HepG2 (cell line): ENCODE measurements around the gene SLC2A4. TPM values are rescaled to one million over a fixed set of nuclear protein-coding genes. Genes with fewer than 3 reads are reported as not detected.

Experiments
- BHLHE40 ChIP-seq: IDR thresholded peaks from 2 replicates; pipeline ENCODE4 v1.6.1; 2011; ENCODE audit warnings: low read length, improper control_type of control experiment
- FIP1L1 ChIP-seq: fragments of 200-400 bp; formaldehyde crosslinking; IDR thresholded peaks from 2 replicates; pipeline ENCODE4 v1.6.1; 2018; ENCODE audit warnings: low read depth, mild to moderate bottlenecking, low read length, moderate library complexity, borderline replicate concordance; ENCODE audit not compliant: insufficient read depth
- HHEX ChIP-seq: IDR thresholded peaks from 2 replicates; pipeline ENCODE4 v1.6.1; 2016; ENCODE audit warnings: control low read depth
- PTBP1 ChIP-seq: fragments of 200-400 bp; formaldehyde crosslinking; IDR thresholded peaks from 2 replicates; pipeline ENCODE4 v1.6.1; 2018; ENCODE audit warnings: low read length, low read depth; ENCODE audit not compliant: poor library complexity, severe bottlenecking
- RBM22 ChIP-seq: fragments of 200-400 bp; formaldehyde crosslinking; optimal IDR thresholded peaks from 2 replicates; pipeline ENCODE3; 2017; ENCODE audit warnings: mild to moderate bottlenecking, low read length, moderate library complexity
- RNF2 ChIP-seq: fragments of 450-650 bp; conservative IDR thresholded peaks from 2 replicates; pipeline ENCODE4 v1.6.1; 2016; ENCODE audit warnings: low read depth
- ZFP90 ChIP-seq: sonication (generic); formaldehyde crosslinking; IDR thresholded peaks from 2 replicates; pipeline ENCODE4 v1.8.0; 2022; ENCODE audit warnings: missing genetic modification reagents, mild to moderate bottlenecking, inconsistent platforms, borderline replicate concordance
- ZNF260 ChIP-seq: sonication (generic); formaldehyde crosslinking; IDR thresholded peaks from 2 replicates; pipeline ENCODE4 v1.4.0; 2020; ENCODE audit warnings: missing genetic modification reagents, low read depth, mild to moderate bottlenecking, borderline replicate concordance
- ZNF329 ChIP-seq: sonication (generic); formaldehyde crosslinking; IDR thresholded peaks from 2 replicates; pipeline ENCODE4 v1.9.0; 2021; ENCODE audit warnings: low read depth, mild to moderate bottlenecking, missing genetic modification reagents
- ZNF331 ChIP-seq: sonication (generic); formaldehyde crosslinking; IDR thresholded peaks from 2 replicates; pipeline ENCODE4 v1.4.0; 2020; ENCODE audit warnings: missing genetic modification reagents
- ZNF891 ChIP-seq: sonication (generic); formaldehyde crosslinking; IDR thresholded peaks from 2 replicates; pipeline ENCODE4 v1.5.0; 2020; ENCODE audit warnings: mild to moderate bottlenecking, missing genetic modification reagents
- polyA plus RNA-seq, 8 experiments: library from polyadenylated mRNA; depleted of rRNA in 3 of 8; stranded (reverse) in 7 of 8; unstranded in 1 of 8; fragments of >200 nt; fragmentation: Illumina TruSeq in 4 of 8; extraction: Trizol in 4 of 8; gene quantifications; 2 replicates each; pipeline versions ENCODE4 v1.2.1 to v1.2.3, GENCODE V29; 2011 to 2016; ENCODE audit warnings: low read depth in 4 of 8, missing spikeins in 1 of 8, mixed read lengths in 1 of 8; ENCODE audit not compliant: insufficient read depth in 1 of 8
- total RNA-seq, 5 experiments: library from RNA; depleted of rRNA; stranded (reverse); fragments of >200 nt; fragmentation: Illumina TruSeq; extraction: Trizol; gene quantifications; 2 replicates each; pipeline ENCODE4 v1.2.3, GENCODE V29; 2016; ENCODE audit warnings: low read depth in 1 of 5
- TF ChIP-seq, protein P1 (sequence below): IDR thresholded peaks from 2 replicates; pipeline ENCODE4 v1.6.1; 2016; ENCODE audit warnings: low read depth, control low read depth
- TF ChIP-seq, protein P2 (sequence below): sonication (generic); IDR thresholded peaks from 2 replicates; pipeline ENCODE4 v1.6.1; 2016; ENCODE audit warnings: low read depth, borderline replicate concordance
- TF ChIP-seq, protein P3 (sequence below): sonication (generic); formaldehyde crosslinking; IDR thresholded peaks from 2 replicates; pipeline ENCODE4 v1.8.0; 2022; ENCODE audit warnings: mild to moderate bottlenecking, missing genetic modification reagents, moderate library complexity
- TF ChIP-seq, protein P4 (sequence below): sonication (generic); formaldehyde crosslinking; IDR thresholded peaks from 2 replicates; pipeline ENCODE4 v1.8.1; 2023; ENCODE audit warnings: mild to moderate bottlenecking, inconsistent platforms, moderate library complexity, missing genetic modification reagents, borderline replicate concordance
- TF ChIP-seq, protein P5 (sequence below): fragments of 450-650 bp; IDR thresholded peaks from 2 replicates; pipeline ENCODE4 v1.6.1; 2016
- TF ChIP-seq, protein P6 (sequence below): sonication (generic); formaldehyde crosslinking; IDR thresholded peaks from 2 replicates; pipeline ENCODE4 v1.8.0; 2022; ENCODE audit warnings: mild to moderate bottlenecking, missing genetic modification reagents; ENCODE audit not compliant: insufficient replicate concordance
- TF ChIP-seq, protein P7 (sequence below): sonication (generic); formaldehyde crosslinking; IDR thresholded peaks from 2 replicates; pipeline ENCODE4 v1.5.1; 2020; ENCODE audit warnings: mild to moderate bottlenecking, missing genetic modification reagents, moderate library complexity

SLC2A4 gene
- total and polyA plus RNA-seq, 2 of the 13 experiments (the other 11 are each of a cell fraction or from before 2014, with no cell fraction given): 4.9 to 5.8 TPM

DNA sequence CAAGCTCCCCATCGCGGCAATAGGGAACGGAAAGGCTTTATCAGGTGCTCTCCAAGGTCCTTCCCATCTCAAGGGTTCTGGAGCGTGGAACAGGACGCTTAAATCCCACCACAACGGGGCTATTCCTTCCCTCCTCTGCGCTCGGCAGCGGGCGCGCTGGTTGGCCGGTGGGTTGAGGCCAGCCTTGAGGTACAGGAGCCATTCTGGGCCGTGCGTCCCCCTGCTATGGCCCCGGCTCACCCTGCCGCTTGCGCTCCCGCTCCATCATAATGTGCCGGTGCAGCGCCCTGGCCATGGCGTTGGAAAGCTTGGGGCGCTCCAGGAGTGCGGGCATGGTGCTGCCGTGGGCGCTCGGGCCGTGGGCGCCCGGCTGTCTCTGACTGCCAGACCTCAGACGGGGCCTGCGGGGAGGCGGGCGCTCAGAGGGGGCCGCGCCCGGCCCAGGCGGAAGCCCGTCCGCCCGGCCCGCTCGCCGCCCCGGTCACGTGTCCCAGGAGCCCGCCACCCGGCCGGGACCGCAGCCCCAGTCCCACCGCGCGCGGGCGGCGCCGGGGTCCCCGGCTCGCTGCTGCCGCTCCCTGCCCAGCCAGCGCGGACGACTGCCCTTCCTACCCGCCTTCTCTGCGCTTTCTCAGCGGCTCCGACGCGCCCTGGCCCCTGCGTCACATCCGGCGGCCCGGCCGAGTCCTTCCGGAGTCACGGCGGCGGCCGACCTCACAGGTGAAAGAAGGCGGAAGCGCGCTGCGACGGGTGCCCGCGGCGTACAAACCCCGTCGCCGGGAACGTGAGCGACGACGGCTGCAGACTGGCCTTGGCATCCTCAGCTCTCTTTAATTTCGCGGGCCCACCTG lies 33.4 kb downstream of the SLC2A4 start, which contains the start of gene GPS2 (continued):
- TF ChIP-seq, protein P1, sequence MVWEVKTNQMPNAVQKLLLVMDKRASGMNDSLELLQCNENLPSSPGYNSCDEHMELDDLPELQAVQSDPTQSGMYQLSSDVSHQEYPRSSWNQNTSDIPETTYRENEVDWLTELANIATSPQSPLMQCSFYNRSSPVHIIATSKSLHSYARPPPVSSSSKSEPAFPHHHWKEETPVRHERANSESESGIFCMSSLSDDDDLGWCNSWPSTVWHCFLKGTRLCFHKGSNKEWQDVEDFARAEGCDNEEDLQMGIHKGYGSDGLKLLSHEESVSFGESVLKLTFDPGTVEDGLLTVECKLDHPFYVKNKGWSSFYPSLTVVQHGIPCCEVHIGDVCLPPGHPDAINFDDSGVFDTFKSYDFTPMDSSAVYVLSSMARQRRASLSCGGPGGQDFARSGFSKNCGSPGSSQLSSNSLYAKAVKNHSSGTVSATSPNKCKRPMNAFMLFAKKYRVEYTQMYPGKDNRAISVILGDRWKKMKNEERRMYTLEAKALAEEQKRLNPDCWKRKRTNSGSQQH (CRISPR knock-in tag): 0 out of 2 replicates have a peak, but pooled peaks have one; percentile 70
- TF ChIP-seq, protein P2, sequence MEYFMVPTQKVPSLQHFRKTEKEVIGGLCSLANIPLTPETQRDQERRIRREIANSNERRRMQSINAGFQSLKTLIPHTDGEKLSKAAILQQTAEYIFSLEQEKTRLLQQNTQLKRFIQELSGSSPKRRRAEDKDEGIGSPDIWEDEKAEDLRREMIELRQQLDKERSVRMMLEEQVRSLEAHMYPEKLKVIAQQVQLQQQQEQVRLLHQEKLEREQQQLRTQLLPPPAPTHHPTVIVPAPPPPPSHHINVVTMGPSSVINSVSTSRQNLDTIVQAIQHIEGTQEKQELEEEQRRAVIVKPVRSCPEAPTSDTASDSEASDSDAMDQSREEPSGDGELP: peak; percentile 87; the same call in 1 of the 2 replicates
- TF ChIP-seq, protein P3, sequence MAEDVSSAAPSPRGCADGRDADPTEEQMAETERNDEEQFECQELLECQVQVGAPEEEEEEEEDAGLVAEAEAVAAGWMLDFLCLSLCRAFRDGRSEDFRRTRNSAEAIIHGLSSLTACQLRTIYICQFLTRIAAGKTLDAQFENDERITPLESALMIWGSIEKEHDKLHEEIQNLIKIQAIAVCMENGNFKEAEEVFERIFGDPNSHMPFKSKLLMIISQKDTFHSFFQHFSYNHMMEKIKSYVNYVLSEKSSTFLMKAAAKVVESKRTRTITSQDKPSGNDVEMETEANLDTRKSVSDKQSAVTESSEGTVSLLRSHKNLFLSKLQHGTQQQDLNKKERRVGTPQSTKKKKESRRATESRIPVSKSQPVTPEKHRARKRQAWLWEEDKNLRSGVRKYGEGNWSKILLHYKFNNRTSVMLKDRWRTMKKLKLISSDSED: 0 out of 2 replicates have a peak, but pooled peaks have one; percentile 43
- TF ChIP-seq, protein P4, sequence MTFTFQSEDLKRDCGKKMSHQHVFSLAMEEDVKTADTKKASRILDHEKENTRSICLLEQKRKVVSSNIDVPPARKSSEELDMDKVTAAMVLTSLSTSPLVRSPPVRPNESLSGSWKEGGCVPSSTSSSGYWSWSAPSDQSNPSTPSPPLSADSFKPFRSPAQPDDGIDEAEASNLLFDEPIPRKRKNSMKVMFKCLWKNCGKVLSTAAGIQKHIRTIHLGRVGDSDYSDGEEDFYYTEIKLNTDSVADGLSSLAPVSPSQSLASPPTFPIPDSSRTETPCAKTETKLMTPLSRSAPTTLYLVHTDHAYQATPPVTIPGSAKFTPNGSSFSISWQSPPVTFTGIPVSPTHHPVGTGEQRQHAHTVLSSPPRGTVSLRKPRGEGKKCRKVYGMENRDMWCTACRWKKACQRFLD (CRISPR knock-in tag): peak; percentile 35; the same call in 1 of the 2 replicates
- TF ChIP-seq, protein P5, sequence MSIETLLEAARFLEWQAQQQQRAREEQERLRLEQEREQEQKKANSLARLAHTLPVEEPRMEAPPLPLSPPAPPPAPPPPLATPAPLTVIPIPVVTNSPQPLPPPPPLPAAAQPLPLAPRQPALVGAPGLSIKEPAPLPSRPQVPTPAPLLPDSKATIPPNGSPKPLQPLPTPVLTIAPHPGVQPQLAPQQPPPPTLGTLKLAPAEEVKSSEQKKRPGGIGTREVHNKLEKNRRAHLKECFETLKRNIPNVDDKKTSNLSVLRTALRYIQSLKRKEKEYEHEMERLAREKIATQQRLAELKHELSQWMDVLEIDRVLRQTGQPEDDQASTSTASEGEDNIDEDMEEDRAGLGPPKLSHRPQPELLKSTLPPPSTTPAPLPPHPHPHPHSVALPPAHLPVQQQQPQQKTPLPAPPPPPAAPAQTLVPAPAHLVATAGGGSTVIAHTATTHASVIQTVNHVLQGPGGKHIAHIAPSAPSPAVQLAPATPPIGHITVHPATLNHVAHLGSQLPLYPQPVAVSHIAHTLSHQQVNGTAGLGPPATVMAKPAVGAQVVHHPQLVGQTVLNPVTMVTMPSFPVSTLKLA: no peak
- 0 out of 2 replicates have a peak, but pooled peaks have one; percentile 20 for TF ChIP-seq RNF2
- TF ChIP-seq ZNF891: no peak
- no peak for TF ChIP-seq RBM22
- TF ChIP-seq ZNF329: no peak; the same call in 1 of the 2 replicates
- TF ChIP-seq ZNF331 (CRISPR knock-in tag): peak; percentile 74; the same call in 1 of the 2 replicates
- TF ChIP-seq FIP1L1: no peak
- 0 out of 2 replicates have a peak, but pooled peaks have one; percentile 42 for TF ChIP-seq ZFP90 (CRISPR knock-in tag)
- peak; percentile 77; the same call in 1 of the 2 replicates for TF ChIP-seq BHLHE40
- TF ChIP-seq, protein P6, sequence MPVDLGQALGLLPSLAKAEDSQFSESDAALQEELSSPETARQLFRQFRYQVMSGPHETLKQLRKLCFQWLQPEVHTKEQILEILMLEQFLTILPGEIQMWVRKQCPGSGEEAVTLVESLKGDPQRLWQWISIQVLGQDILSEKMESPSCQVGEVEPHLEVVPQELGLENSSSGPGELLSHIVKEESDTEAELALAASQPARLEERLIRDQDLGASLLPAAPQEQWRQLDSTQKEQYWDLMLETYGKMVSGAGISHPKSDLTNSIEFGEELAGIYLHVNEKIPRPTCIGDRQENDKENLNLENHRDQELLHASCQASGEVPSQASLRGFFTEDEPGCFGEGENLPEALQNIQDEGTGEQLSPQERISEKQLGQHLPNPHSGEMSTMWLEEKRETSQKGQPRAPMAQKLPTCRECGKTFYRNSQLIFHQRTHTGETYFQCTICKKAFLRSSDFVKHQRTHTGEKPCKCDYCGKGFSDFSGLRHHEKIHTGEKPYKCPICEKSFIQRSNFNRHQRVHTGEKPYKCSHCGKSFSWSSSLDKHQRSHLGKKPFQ: no peak
- no peak for TF ChIP-seq PTBP1
- TF ChIP-seq ZNF260 (CRISPR knock-in tag): no peak
- TF ChIP-seq, protein P7, sequence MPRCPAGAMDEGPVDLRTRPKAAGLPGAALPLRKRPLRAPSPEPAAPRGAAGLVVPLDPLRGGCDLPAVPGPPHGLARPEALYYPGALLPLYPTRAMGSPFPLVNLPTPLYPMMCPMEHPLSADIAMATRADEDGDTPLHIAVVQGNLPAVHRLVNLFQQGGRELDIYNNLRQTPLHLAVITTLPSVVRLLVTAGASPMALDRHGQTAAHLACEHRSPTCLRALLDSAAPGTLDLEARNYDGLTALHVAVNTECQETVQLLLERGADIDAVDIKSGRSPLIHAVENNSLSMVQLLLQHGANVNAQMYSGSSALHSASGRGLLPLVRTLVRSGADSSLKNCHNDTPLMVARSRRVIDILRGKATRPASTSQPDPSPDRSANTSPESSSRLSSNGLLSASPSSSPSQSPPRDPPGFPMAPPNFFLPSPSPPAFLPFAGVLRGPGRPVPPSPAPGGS (CRISPR knock-in tag): peak; percentile 73; the same call in 1 of the 2 replicates
- TF ChIP-seq HHEX: no peak
